NCI-H2081 (cell line): ENCODE results near the gene KIF3B.
"Not testable (repeated sequence)": the region's sequence is repeated elsewhere in the genome, so short reads cannot be mapped to it uniquely, and the experiment has no call there.

Source experiments
- DNase-seq, 2 experiments: peaks; one replicate each; lab custom pipeline; 2025; lab: John Stamatoyannopoulos, UW

The KIF3B gene

GRCh38 chr20:32277361-32278198 lies at the start of gene KIF3B:
TSS of gene KIF3B (plus strand) at chr20:32277651. CDS start at chr20:32309778, 32,127 bp downstream.
- peak; percentile 86 to 93 for DNase-seq

GRCh38 chr20:32227744-32228688 lies 49.4 kb upstream of the KIF3B start:
- no peak for DNase-seq

GRCh38 chr20:32229251-32229747 lies 48.2 kb upstream of the KIF3B start:
- DNase-seq: no peak

- DNase-seq: no peak
Measured at GRCh38 chr20:32230707-32231106, 46.7 kb upstream of the KIF3B start.

- no peak for DNase-seq
Measured at GRCh38 chr20:32231245-32231644, 46.2 kb upstream of the KIF3B start.

GRCh38 chr20:32231847-32232246 lies 45.6 kb upstream of the KIF3B start:
- no peak for DNase-seq

GRCh38 chr20:32232326-32232886 lies 45.0 kb upstream of the KIF3B start:
- DNase-seq: no peak

- no peak for DNase-seq
Measured at GRCh38 chr20:32233286-32233685, 44.2 kb upstream of the KIF3B start.

GRCh38 chr20:32234135-32234808 lies 43.2 kb upstream of the KIF3B start:
- no peak for DNase-seq

- no peak for DNase-seq
Measured at GRCh38 chr20:32235331-32236047, 42.0 kb upstream of the KIF3B start.

- no peak for DNase-seq
Measured at GRCh38 chr20:32236048-32236533, 41.4 kb upstream of the KIF3B start.

- peak in 1 of 2 experiments; percentile 19 for DNase-seq
Measured at GRCh38 chr20:32236819-32237218, 40.6 kb upstream of the KIF3B start.

GRCh38 chr20:32237419-32237818 lies 40.0 kb upstream of the KIF3B start:
- DNase-seq: no peak

GRCh38 chr20:32238483-32239425 lies 38.7 kb upstream of the KIF3B start:
- no peak for DNase-seq

- no peak for DNase-seq
Measured at GRCh38 chr20:32240205-32240604, 37.2 kb upstream of the KIF3B start.

- DNase-seq: no peak
Measured at GRCh38 chr20:32241807-32242206, 35.6 kb upstream of the KIF3B start.

- no peak for DNase-seq
Measured at GRCh38 chr20:32244150-32244823, 33.2 kb upstream of the KIF3B start.

- DNase-seq: no peak
Measured at GRCh38 chr20:32244959-32245358, 32.5 kb upstream of the KIF3B start.

GRCh38 chr20:32246208-32246607 lies 31.2 kb upstream of the KIF3B start:
- not testable (repeated sequence) for DNase-seq
